SW 1271 (cell line): ENCODE results near the gene TMTC1.

Experiments
- DNase-seq, 2 experiments: peaks; one replicate each; lab custom pipeline; 2025; lab: John Stamatoyannopoulos, UW

TMTC1 gene

DNA sequence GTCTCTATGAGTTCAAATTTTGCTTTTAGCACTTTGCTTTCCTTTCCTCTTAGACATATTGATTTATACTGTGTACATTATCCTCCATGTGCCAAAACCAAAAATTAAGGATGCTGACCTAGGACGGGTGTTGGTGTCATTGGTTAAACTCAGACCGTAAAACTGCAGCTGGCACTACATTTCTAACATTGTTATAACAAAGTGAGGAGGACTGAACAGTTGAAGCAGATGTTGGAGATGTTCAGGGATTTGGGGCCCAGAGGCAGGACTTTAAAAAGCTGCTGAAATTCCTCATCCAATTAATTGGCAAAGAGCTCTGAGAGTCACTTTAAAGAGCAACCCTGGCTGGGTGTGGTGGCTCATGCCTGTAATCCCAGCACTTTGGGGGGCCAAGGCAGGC lies 72.4 kb downstream of the TMTC1 start:
- no peak for DNase-seq

- DNase-seq: no peak
Measured at GRCh38 chr12:29710104-29710503, 73.6 kb downstream of the TMTC1 start.

- DNase-seq: no peak
Measured at GRCh38 chr12:29709496-29710040, 74.2 kb downstream of the TMTC1 start.

- DNase-seq: no peak
Measured at GRCh38 chr12:29709054-29709453, 74.7 kb downstream of the TMTC1 start.

- no peak for DNase-seq
Measured at GRCh38 chr12:29707846-29708245, 75.9 kb downstream of the TMTC1 start.

GRCh38 chr12:29706311-29706710 lies 77.4 kb downstream of the TMTC1 start:
- no peak for DNase-seq

- DNase-seq: no peak
Measured at GRCh38 chr12:29703528-29703927, 80.2 kb downstream of the TMTC1 start.

GRCh38 chr12:29702972-29703371 lies 80.8 kb downstream of the TMTC1 start:
- DNase-seq: no peak

GRCh38 chr12:29702222-29702621 lies 81.5 kb downstream of the TMTC1 start:
- DNase-seq: no peak

GRCh38 chr12:29700761-29701481 lies 82.8 kb downstream of the TMTC1 start:
- no peak for DNase-seq

DNA sequence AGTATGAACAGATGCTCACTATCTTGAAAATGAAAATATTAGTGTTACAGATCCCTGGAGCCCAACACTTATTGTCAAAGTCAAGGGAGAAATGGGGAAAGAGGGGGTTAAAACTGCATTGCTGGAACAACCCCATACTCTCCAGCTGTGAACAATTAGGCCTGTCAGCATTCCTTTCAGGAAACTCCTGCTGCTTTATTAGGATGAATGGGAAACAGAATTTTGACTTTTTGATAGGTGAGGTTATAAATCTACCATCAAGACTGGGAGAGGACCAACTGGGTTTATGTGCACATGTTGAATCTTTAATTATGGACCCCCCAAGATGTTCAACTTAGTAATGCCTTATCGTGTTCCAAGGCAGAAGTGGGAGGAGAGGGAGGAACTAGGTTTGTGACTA lies 85.0 kb downstream of the TMTC1 start:
- DNase-seq: no peak

GRCh38 chr12:29695800-29696199 lies 87.9 kb downstream of the TMTC1 start:
- no peak for DNase-seq

GRCh38 chr12:29695026-29695425 lies 88.7 kb downstream of the TMTC1 start:
- DNase-seq: no peak

DNA sequence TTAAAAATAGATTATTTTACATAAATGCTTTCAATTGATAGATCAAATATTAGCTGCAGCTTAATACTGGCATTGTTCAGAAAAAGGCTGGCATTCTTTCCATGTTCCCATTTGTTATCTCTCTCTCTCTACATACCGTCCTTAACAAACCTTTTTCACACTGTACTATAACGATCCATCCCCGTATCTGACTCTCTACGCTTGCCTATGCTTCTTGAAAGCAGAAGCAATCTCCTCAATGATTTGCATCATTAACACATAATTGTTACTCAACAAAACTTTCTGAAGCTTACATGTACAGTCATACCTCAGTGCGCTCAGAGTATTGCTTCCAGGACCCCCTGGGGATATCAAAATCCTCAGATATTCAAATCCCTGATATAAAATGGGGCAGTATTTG lies 89.7 kb downstream of the TMTC1 start:
- no peak for DNase-seq

DNA sequence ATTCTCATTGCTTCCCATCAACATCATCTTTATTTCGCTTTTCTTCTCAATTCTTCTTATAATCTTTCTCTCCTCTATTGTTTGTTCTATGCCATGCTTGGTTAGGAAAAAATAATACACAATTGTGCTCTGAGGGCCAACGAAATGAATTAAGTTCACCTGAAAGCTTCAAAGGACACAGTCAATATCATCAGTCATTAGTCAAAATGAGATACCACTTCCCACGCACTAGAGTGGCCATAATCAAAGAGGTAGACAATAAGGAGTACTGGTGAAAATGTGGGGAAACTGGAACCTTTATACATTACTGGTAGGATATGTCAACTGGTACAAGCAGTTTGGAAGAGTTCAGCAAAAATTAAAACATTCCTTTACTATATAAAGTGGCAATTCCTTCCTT lies 91.5 kb downstream of the TMTC1 start:
- no peak for DNase-seq

- no peak for DNase-seq
Measured at GRCh38 chr12:29691161-29691854, 92.4 kb downstream of the TMTC1 start.

- no peak for DNase-seq
Measured at GRCh38 chr12:29690728-29691127, 93.0 kb downstream of the TMTC1 start.

DNA sequence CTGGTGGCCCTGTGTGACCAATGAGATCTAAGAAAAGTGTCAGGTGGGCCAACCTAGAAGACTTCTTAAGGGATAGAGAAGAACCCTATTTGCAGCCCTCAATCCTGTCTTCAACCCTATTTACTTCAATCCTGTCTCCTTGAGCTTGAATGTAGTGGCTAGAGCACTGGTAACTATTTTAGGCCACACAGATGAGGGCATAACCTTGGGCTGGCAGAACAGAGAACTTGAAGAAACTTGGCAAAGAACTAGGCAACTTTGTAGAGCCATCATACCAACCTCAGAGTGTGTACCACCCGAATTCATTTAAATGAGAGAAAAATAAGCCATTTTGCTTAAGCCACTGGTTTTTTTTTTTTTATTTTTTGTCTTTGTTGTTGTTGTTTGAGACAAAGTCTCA lies 94.8 kb downstream of the TMTC1 start:
- no peak for DNase-seq

GRCh38 chr12:29682088-29682487 lies 101.7 kb downstream of the TMTC1 start:
- no peak for DNase-seq

GRCh38 chr12:29681370-29681769 lies 102.4 kb downstream of the TMTC1 start:
- DNase-seq: no peak

DNA sequence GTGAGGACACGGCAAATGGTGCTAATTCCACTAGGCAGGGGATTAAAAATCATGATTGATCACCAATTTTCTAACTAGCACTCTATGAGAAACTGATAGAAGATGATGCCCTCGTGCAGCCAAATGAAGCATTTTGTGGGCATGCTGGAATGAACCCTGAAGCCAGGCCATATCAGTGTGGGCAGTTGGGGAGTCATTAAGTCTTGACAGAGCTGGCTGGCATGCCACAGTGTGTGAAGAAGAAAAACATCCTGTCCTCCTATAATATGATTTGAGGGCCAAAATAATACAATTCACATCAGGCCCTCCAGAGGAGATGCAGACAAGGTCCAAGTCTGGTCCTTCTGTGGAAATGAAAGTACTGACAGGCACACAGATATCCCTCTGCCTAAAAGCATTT lies 107.1 kb downstream of the TMTC1 start:
- no peak for DNase-seq

GRCh38 chr12:29674463-29674862 lies 109.3 kb downstream of the TMTC1 start:
- DNase-seq: no peak

DNA sequence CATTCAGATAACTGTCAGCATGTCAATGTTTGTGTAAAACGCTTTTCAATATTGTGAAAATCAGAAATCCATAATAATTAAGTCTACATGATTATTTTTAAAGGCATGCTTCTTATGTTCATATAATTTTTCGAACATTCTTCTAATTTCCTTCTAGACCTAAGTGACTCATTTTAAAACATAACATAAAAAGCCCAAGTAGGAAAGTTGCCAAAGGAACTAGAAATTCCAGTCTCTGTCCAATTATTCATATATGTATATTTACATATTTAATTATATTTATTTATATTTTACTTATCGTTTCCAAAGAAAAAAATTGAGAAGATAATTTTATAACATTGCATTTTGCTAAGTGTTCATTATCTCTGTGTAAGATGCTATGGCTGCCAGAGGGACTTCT lies 110.4 kb downstream of the TMTC1 start:
- no peak for DNase-seq

- no peak for DNase-seq
Measured at GRCh38 chr12:29672580-29672979, 111.2 kb downstream of the TMTC1 start.
